GM12878 (cell line): Measurements from ENCODE around the gene LRRC26. TPM values are rescaled to one million over a fixed set of nuclear protein-coding genes. Genes with fewer than 3 reads are reported as not detected.

Experiments used
- ATAC-seq: fragments of 200-7000 bp; cut with Tn5 transposase; 3 replicates; pipeline ENCODE4 v1.9.1; 2020; ENCODE audit warnings: mild to moderate bottlenecking, moderate library complexity
- BruUV-seq: library from RNA; stranded (reverse); fragments of 400-500 nt; replicated peaks from 2 replicates; lab custom pipeline; 2021; lab: Mats Ljungman, UMichigan
- CTCF ChIA-PET: fragments of 300-600 bp; sonication (Branson Sonifier 250); formaldehyde crosslinking; extraction: SDS; loops from one replicate; lab custom pipeline; 2021; ENCODE audit warnings: inconsistent platforms; lab: Yijun Ruan, JAX
- POLR2A ChIA-PET: fragments of 350-600 bp; formaldehyde crosslinking; extraction: SDS; loops from one replicate; lab custom pipeline; 2021; ENCODE audit warnings: inconsistent platforms; lab: Charles Lee
- RAD21 ChIA-PET: fragments of 300-600 bp; sonication (Branson Sonifier 250); formaldehyde crosslinking; loops from one replicate; lab custom pipeline; 2023; ENCODE audit warnings: antibody characterized with exemption; ENCODE audit not compliant: unreplicated experiment; lab: Charles Lee
- SMC1A ChIA-PET: fragments of 300-600 bp; sonication (Branson Sonifier 250); formaldehyde crosslinking; loops from one replicate; lab custom pipeline; 2023; ENCODE audit not compliant: unreplicated experiment, uncharacterized antibody; lab: Charles Lee
- DNase-seq: peaks from one replicate; pipeline ENCODE4 v3.0.0-alpha.2; 2011; ENCODE audit warnings: low read depth, low spot score
- FAIRE-seq: peaks from 3 replicates; lab custom pipeline; 2011; peaks lifted over from hg19 to GRCh38; lab: Jason Lieb, UNC
- H2AFZ ChIP-seq: 2 replicates; pipeline ENCODE4 v1.6.0; 2011; ENCODE audit warnings: low read depth, low read length, control low read depth; ENCODE audit not compliant: control insufficient read depth
- H3K27ac ChIP-seq: 2 replicates; pipeline ENCODE4 v1.5.1; 2011; ENCODE audit warnings: control low read depth; ENCODE audit not compliant: control insufficient read depth, insufficient read depth
- H3K27me3 ChIP-seq, 2 experiments: replicated peaks in 1 of 2; 2 replicates each; pipeline versions ENCODE4 v1.6.0 to v1.6.1; 2011; ENCODE audit warnings: low read length in 1 of 2; ENCODE audit not compliant: control insufficient read depth in 2 of 2, insufficient read depth in 2 of 2
- H3K36me3 ChIP-seq, 2 experiments: 2 replicates each; pipeline ENCODE4 v1.5.1; 2011; ENCODE audit warnings: low read length in 1 of 2; ENCODE audit not compliant: control insufficient read depth in 2 of 2, insufficient read depth in 2 of 2
- H3K4me1 ChIP-seq: 2 replicates; pipeline ENCODE4 v1.6.1; 2011; ENCODE audit warnings: mild to moderate bottlenecking, low read length, moderate library complexity, mixed read lengths; ENCODE audit not compliant: control insufficient read depth, insufficient read depth
- H3K4me2 ChIP-seq: 2 replicates; pipeline ENCODE4 v1.6.0; 2011; ENCODE audit warnings: control low read depth; ENCODE audit not compliant: control insufficient read depth, insufficient read depth
- H3K4me3 ChIP-seq: fragments of 200-600 bp; sonication (generic); 2 replicates; pipeline ENCODE4 v1.5.1; 2016
- H3K79me2 ChIP-seq: 2 replicates; pipeline ENCODE4 v1.6.0; 2011; ENCODE audit warnings: low read length; ENCODE audit not compliant: control insufficient read depth, insufficient read depth
- H3K9ac ChIP-seq: 2 replicates; pipeline ENCODE4 v1.8.0; 2011; ENCODE audit warnings: low read length, control low read depth, mixed read lengths; ENCODE audit not compliant: control insufficient read depth, insufficient read depth
- H3K9me3 ChIP-seq: replicated peaks from 3 replicates; pipeline ENCODE4 v1.5.1; 2011; ENCODE audit warnings: mild to moderate bottlenecking, low read length; ENCODE audit not compliant: control insufficient read depth, insufficient read depth
- H4K20me1 ChIP-seq: 2 replicates; pipeline ENCODE4 v1.6.0; 2011; ENCODE audit not compliant: control insufficient read depth, insufficient read depth
- BHLHE40 ChIP-seq, 2 experiments: fragments of 450-650 bp in 1 of 2; IDR thresholded peaks; 2 replicates each; pipeline ENCODE4 v1.6.1; 2011 to 2017; ENCODE audit warnings: low read depth in 2 of 2, borderline replicate concordance in 1 of 2, improper control_type of control experiment in 1 of 2, low read length in 1 of 2, mild to moderate bottlenecking in 1 of 2
- GATAD2B ChIP-seq: fragments of 450-650 bp; conservative IDR thresholded peaks from 2 replicates; pipeline ENCODE4 v1.6.1; 2017; ENCODE audit warnings: low read depth, mild to moderate bottlenecking, moderate library complexity
- HDAC2 ChIP-seq: fragments of 200-600 bp; sonication (generic); IDR thresholded peaks from 2 replicates; pipeline ENCODE4 v1.6.1; 2017
- MXI1 ChIP-seq: fragments of 150-350 bp; IDR thresholded peaks from 2 replicates; pipeline ENCODE4 v1.6.1; 2011; ENCODE audit warnings: low read depth, mild to moderate bottlenecking, inconsistent platforms, low read length, improper control_type of control experiment
- MYC ChIP-seq: IDR thresholded peaks from 2 replicates; pipeline ENCODE4 v1.6.1; 2011; ENCODE audit warnings: mild to moderate bottlenecking, low read length, moderate library complexity, inconsistent platforms; ENCODE audit not compliant: insufficient read depth, insufficient replicate concordance, insufficient read length, severe bottlenecking
- NRF1 ChIP-seq: conservative IDR thresholded peaks from 2 replicates; pipeline ENCODE4 v1.6.1; 2011; ENCODE audit warnings: mild to moderate bottlenecking, low read depth, low read length, improper control_type of control experiment
- RAD21 ChIP-seq: IDR thresholded peaks from 2 replicates; pipeline ENCODE4 v1.6.1; 2011; ENCODE audit warnings: mild to moderate bottlenecking, low read depth, low read length, moderate library complexity; ENCODE audit not compliant: insufficient read depth
- RB1 ChIP-seq: fragments of 450-650 bp; formaldehyde crosslinking; IDR thresholded peaks from 2 replicates; pipeline ENCODE4 v1.6.1; 2017; ENCODE audit warnings: mild to moderate bottlenecking, borderline replicate concordance
- RELA ChIP-seq: fragments of 450-650 bp; IDR thresholded peaks from 2 replicates; pipeline ENCODE4 v1.8.0; 2014; ENCODE audit warnings: borderline replicate concordance; ENCODE audit not compliant: partially characterized antibody
- SPI1 ChIP-seq: IDR thresholded peaks from 2 replicates; pipeline ENCODE4 v1.6.1; 2011; ENCODE audit warnings: low read depth, mild to moderate bottlenecking, low read length, moderate library complexity, borderline replicate concordance; ENCODE audit not compliant: insufficient read depth
- ZNF687 ChIP-seq: fragments of 450-650 bp; IDR thresholded peaks from 2 replicates; pipeline ENCODE4 v1.6.1; 2017; ENCODE audit warnings: mild to moderate bottlenecking, moderate library complexity
- WGBS: methylation state at CpG from one replicate; pipeline ENCODE4 v1.1.6; 2016; ENCODE audit warnings: low lambda C conversion rate; ENCODE audit not compliant: insufficient replicate concordance, insufficient coverage; ENCODE audit errors: missing lambda C conversion rate; 5-methylcytosine and 5-hydroxymethylcytosine counted together
- in situ Hi-C: fragments of 300-500 bp; cut with MboI; formaldehyde crosslinking; loops from 9 replicates; pipeline ENCODE4 v1.14.3; 2018; ENCODE audit warnings: mixed read lengths
- intact Hi-C: fragments of 100-400 bp; cut with micrococcal nuclease; formaldehyde crosslinking; loops from one replicate; pipeline ENCODE4 v1.14.2; 2022; ENCODE audit not compliant: unreplicated experiment
- polyA plus RNA-seq, 11 experiments: library from polyadenylated mRNA; depleted of rRNA in 4 of 11; unstranded in 6 of 11; stranded (reverse) in 5 of 11; fragments of >200 nt; fragmentation: Nextera tagmentation in 4 of 11; fragmentation: Illumina TruSeq in 1 of 11; extraction: Ambion mirVana in 4 of 11; extraction: Trizol in 1 of 11; gene quantifications; 1 replicate in 1 of 11; 2 replicates in 10 of 11; pipeline versions ENCODE4 v1.2.1 to v1.2.3, GENCODE V29; 2011 to 2016; ENCODE audit warnings: inconsistent platforms in 2 of 11, missing spikeins in 2 of 11, low read depth in 1 of 11
- total RNA-seq, 4 experiments: library from RNA; depleted of rRNA in 3 of 4; stranded (reverse); fragments of >200 nt in 3 of 4; fragmentation: Illumina TruSeq in 1 of 4; extraction: Trizol in 1 of 4; gene quantifications; 2 replicates each; pipeline versions ENCODE4 v1.2.1 to v1.2.3, GENCODE V29; 2013 to 2021
- TF ChIP-seq, protein P1 (sequence below): fragments of 450-650 bp; formaldehyde crosslinking; IDR thresholded peaks from 2 replicates; pipeline ENCODE4 v1.4.0; 2020; ENCODE audit warnings: mild to moderate bottlenecking, moderate library complexity

The LRRC26 gene
- total and polyA plus RNA-seq, 10 of the 15 experiments (the other 5 are each of a cell fraction or from before 2014, with no cell fraction given) = 0.29 to 0.91 (median 0.64) TPM; not detected in 5

- Histone ChIP-seq H2AFZ (peak overlapping the region; percentile 60), H3K9ac (no peak overlapping the region), H3K4me1 (peaks cover 8% of the 10 kb centered on the region; the same call in 1 of the 2 replicates), H4K20me1 (no peaks in the 10 kb centered on the region), H3K79me2 (no peaks in the 10 kb centered on the region), H3K27me3 (peaks cover 0 to 8% of the 10 kb centered on the region in 2 experiments; a peak in 3 of 4 replicates), H3K9me3 (no peaks in the 10 kb centered on the region), H3K4me2 (peak overlapping the region; percentile 82), H3K27ac (no peak overlapping the region), H3K36me3 (no peaks in the 10 kb centered on the region), H3K4me3 (peak overlapping the region; percentile 53; the same call in 1 of the 2 replicates)
- RAD21 ChIA-PET = interaction anchor here (0.8 to 4.3 kb wide), 3 partner anchors 19 to 73 kb away, joined by 3 to 25 read pairs (median 3); no protein-coding TSS in a partner anchor
- FAIRE-seq (no peak), DNase-seq (no peak), ATAC-seq (peak; percentile 79)
- CTCF ChIA-PET = interaction anchor here (1.1 to 1.4 kb wide), 2 partner anchors 38 to 58 kb away, joined by 3 to 5 read pairs; partner anchors contain the start of gene RNF224
- in situ Hi-C loops = no loop called here
- intact Hi-C loops = no loop called here
- POLR2A ChIA-PET = interaction anchor here (0.5 to 4.4 kb wide), 10 partner anchors 11 to 82 kb away, joined by 3 to 37 read pairs (median 6); partner anchors contain the start of genes ANAPC2, MAN1B1 and SSNA1
- WGBS = 3% methylated on average over 66 of the region's 124 CpGs
- BruUV-seq = no TSS peak
- SMC1A ChIA-PET = interaction anchor here (2.7 kb wide), 1 partner anchor 19 kb away, joined by 8 read pairs; no protein-coding TSS in a partner anchor
- TF ChIP-seq RELA = no peak
- TF ChIP-seq, protein P1, sequence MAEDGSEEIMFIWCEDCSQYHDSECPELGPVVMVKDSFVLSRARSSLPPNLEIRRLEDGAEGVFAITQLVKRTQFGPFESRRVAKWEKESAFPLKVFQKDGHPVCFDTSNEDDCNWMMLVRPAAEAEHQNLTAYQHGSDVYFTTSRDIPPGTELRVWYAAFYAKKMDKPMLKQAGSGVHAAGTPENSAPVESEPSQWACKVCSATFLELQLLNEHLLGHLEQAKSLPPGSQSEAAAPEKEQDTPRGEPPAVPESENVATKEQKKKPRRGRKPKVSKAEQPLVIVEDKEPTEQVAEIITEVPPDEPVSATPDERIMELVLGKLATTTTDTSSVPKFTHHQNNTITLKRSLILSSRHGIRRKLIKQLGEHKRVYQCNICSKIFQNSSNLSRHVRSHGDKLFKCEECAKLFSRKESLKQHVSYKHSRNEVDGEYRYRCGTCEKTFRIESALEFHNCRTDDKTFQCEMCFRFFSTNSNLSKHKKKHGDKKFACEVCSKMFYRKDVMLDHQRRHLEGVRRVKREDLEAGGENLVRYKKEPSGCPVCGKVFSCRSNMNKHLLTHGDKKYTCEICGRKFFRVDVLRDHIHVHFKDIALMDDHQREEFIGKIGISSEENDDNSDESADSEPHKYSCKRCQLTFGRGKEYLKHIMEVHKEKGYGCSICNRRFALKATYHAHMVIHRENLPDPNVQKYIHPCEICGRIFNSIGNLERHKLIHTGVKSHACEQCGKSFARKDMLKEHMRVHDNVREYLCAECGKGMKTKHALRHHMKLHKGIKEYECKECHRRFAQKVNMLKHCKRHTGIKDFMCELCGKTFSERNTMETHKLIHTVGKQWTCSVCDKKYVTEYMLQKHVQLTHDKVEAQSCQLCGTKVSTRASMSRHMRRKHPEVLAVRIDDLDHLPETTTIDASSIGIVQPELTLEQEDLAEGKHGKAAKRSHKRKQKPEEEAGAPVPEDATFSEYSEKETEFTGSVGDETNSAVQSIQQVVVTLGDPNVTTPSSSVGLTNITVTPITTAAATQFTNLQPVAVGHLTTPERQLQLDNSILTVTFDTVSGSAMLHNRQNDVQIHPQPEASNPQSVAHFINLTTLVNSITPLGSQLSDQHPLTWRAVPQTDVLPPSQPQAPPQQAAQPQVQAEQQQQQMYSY = no peak
- peak in 1 of 2 experiments; percentile 94; a peak in 3 of 4 replicates for TF ChIP-seq BHLHE40 (IDR thresholded peaks at IDR 0.05; ENCODE audit: borderline replicate concordance in 1 of 2, low read depth in 2 of 2, low read length in 1 of 2)
- peak; percentile 76; the same call in 1 of the 2 replicates for TF ChIP-seq GATAD2B
- no peak for TF ChIP-seq SPI1
- TF ChIP-seq HDAC2 = 0 out of 2 replicates have a peak, but pooled peaks have one; percentile 3
- peak; percentile 50; the same call in 1 of the 2 replicates for TF ChIP-seq ZNF687
- TF ChIP-seq NRF1 = peak; percentile 33; the same call in 1 of the 2 replicates
- peak; percentile 60 for TF ChIP-seq MXI1
- TF ChIP-seq RB1 = peak; percentile 71; the same call in 1 of the 2 replicates
- no peak for TF ChIP-seq RAD21
- TF ChIP-seq MYC = no peak
Observed at GRCh38 chr9:137168904-137169856, 671 bp downstream of the LRRC26 start.
